Colonic mucosa (tissue), 4 donors: ENCODE results near the gene PYGO1. TPM values are rescaled to one million over a fixed set of nuclear protein-coding genes. Genes with fewer than 3 reads are reported as not detected.

Experiments
- DNase-seq: peaks from one replicate; pipeline ENCODE4 v3.0.0-alpha.2; 2020
- H3K27ac ChIP-seq: fragments of 200-600 bp; one replicate; pipeline ENCODE4 v1.8.0; 2021
- H3K27me3 ChIP-seq: fragments of 200-600 bp; one replicate; pipeline ENCODE4 v1.8.0; 2021
- H3K36me3 ChIP-seq: fragments of 200-600 bp; one replicate; pipeline ENCODE4 v1.8.0; 2021
- H3K4me1 ChIP-seq: fragments of 200-600 bp; one replicate; pipeline ENCODE4 v1.8.0; 2021; ENCODE audit warnings: mild to moderate bottlenecking
- H3K4me3 ChIP-seq: fragments of 200-600 bp; one replicate; pipeline ENCODE4 v1.8.0; 2021
- H3K9ac ChIP-seq, 2 donors: one replicate each; pipeline ENCODE4 v1.7.0; 2013; ENCODE audit warnings: control low read depth in 2 of 2, low read depth in 2 of 2, low read length in 2 of 2
- H3K9me3 ChIP-seq: fragments of 200-600 bp; one replicate; pipeline ENCODE4 v1.8.0; 2021
- intact Hi-C: fragments of 100-400 bp; cut with DNase I; formaldehyde crosslinking; loops from one replicate; pipeline ENCODE4 v1.14.1; 2022
- total RNA-seq, 2 donors: library from RNA; stranded (reverse); fragmentation: NEBNext Ultra II Directional in 1 of 2; extraction: Animal tissue kit (Norgen Biotek cat#: 25700) in 1 of 2; gene quantifications; one replicate each; pipeline ENCODE4 v1.2.1, GENCODE V29; 2021
- TF ChIP-seq, protein P1 (sequence below): fragments of 200-600 bp; IDR thresholded peaks from one replicate; pipeline ENCODE4 v1.8.0; 2022; ENCODE audit warnings: antibody characterized with exemption, mild to moderate bottlenecking
- donor health status: healthy.
- donor health status: DM: no; HTN: no; CAD: no.
- donor health status: DM: no; HTN: no; CAD: no.

PYGO1 gene
- total RNA-seq, 2 donors from 2014 or later: 0.30 to 2.3 TPM

DNA sequence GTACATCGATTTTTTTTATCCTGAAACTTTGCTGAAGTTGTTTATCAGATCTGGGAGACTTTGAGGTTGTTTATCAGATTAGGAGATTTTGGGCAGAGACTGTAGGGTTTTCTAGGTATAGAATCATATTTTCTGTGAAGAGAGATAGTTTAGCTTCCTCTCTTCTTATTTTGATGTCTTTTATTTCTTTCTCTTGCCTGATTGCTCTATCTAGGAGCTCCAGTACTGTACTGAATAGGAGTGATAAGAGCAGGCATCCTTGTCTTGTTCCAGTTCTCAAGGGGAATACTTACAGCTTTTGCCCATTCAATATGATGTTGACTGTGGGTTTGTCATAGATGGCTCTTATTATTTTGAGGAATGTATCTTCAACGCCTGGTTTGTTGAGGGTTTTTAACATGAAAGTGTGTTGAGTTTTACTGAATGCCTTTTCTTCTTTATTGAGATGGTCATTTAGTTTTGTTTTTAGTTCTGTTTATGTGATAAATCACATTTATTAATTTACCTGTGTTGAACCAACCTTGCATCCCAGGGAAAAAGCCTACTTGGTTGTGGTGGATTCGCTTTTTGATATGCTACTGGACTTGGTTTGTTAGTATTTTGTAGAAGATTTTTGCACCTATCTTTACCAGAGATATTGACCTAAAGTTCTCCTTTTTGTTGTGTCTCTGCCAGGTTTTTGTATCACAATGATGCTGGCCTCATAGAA lies 65.2 kb downstream of the PYGO1 start:
- TF ChIP-seq, protein P1, sequence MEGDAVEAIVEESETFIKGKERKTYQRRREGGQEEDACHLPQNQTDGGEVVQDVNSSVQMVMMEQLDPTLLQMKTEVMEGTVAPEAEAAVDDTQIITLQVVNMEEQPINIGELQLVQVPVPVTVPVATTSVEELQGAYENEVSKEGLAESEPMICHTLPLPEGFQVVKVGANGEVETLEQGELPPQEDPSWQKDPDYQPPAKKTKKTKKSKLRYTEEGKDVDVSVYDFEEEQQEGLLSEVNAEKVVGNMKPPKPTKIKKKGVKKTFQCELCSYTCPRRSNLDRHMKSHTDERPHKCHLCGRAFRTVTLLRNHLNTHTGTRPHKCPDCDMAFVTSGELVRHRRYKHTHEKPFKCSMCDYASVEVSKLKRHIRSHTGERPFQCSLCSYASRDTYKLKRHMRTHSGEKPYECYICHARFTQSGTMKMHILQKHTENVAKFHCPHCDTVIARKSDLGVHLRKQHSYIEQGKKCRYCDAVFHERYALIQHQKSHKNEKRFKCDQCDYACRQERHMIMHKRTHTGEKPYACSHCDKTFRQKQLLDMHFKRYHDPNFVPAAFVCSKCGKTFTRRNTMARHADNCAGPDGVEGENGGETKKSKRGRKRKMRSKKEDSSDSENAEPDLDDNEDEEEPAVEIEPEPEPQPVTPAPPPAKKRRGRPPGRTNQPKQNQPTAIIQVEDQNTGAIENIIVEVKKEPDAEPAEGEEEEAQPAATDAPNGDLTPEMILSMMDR: no peak
- no peak for DNase-seq
- H3K9me3 ChIP-seq: no peaks in the 10 kb centered on the region
- H3K4me3 ChIP-seq: no peak overlapping the region
- H3K27ac ChIP-seq: no peak overlapping the region
- no peaks in the 10 kb centered on the region for H3K27me3 ChIP-seq
- intact Hi-C loops: no loop called here
- no peaks in the 10 kb centered on the region for H3K36me3 ChIP-seq
- no peak overlapping the region for H3K9ac ChIP-seq
- no peaks in the 10 kb centered on the region for H3K4me1 ChIP-seq

DNA sequence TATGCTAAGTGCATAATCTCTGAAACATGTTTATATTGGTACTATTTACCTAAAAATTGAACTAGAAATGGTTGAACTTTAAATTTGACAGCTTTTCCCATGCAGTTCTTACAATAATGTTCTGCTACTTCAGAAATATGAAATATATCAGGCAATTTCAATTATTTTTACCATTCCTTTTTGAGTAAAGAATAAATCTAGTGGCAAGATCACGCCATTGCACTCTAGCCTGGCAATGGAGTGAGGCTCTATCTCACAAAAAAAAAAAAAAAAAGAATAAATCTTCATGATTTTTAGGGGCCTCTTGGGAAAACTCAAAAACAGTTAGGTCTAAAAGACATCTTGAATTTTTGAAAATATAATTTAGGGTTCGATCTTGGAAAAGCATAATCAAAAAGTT lies 69.5 kb downstream of the PYGO1 start:
- H3K4me3 ChIP-seq: no peak overlapping the region
- DNase-seq: no peak
- H3K27ac ChIP-seq: no peak overlapping the region
- H3K9ac ChIP-seq: no peak overlapping the region
- TF ChIP-seq, protein P1: no peak
- no peaks in the 10 kb centered on the region for H3K4me1 ChIP-seq
- H3K9me3 ChIP-seq: no peaks in the 10 kb centered on the region
- intact Hi-C loops: no loop called here
- H3K27me3 ChIP-seq: no peaks in the 10 kb centered on the region
- H3K36me3 ChIP-seq: no peaks in the 10 kb centered on the region

DNA sequence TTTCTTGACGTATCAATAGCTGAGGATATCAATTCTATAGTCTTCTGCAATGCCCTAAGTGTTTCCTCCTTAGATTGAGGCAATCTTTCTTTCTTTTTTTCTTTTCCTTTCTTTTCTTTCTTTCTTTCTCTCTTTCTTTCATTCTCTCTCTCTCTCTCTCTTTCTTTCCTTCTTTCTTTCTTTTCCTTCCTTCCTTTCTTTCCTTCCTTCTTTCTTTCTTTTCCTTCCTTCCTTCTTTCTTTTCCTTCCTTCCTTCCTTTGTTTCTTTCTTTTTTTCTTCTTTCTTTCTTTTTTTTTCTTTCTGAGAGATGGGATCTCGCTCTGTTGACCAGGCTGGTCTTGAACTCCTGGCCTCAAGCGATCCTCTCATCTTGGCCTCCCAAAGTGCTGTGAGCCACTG lies 70.1 kb downstream of the PYGO1 start:
- H3K4me1 ChIP-seq: no peaks in the 10 kb centered on the region
- no peak overlapping the region for H3K27ac ChIP-seq
- no peak for DNase-seq
- intact Hi-C loops: no loop called here
- TF ChIP-seq, protein P1: no peak
- no peaks in the 10 kb centered on the region for H3K9me3 ChIP-seq
- no peak overlapping the region for H3K4me3 ChIP-seq
- H3K36me3 ChIP-seq: no peaks in the 10 kb centered on the region
- H3K27me3 ChIP-seq: no peaks in the 10 kb centered on the region
- H3K9ac ChIP-seq: no peak overlapping the region

DNA sequence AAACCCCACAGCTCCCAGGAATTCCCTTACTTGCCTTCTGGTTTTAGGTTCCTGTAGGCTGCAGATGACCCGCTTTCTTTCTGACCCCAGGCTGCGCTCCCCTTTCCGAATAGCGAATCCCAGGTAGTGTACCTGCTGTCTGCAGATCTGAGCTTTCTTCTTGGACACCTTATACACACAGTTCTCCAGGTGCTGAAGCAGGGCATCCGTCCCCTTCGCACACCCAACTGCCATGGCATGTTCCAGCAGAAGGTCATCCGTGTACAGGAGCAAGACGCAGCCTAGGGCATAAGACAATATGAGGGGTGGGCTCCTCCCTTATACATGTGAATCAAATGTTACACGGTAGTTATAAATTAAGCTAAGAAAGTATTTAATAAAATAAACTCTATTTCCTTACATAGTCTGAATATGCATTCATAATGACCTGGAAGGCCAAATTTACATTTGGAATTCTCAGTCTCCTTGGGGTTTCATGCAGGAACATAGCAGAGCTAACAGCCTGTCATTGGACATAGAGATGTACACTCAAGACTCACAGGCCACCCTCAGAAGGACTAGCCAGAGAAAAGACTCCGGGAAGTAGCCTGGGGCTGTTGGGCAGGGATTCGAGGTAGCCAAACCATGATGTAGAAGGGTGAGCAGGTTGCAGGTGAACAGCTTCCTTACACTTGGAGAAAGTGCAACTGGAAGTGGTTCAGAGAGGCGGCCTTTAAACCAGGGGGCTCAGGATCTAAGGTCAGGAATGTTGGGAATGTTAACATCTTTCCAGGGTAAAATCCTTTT lies 72.0 kb downstream of the PYGO1 start:
- DNase-seq: no peak
- TF ChIP-seq, protein P1: no peak
- Histone ChIP-seq H3K27me3 (no peaks in the 10 kb centered on the region), H3K36me3 (no peaks in the 10 kb centered on the region), H3K9me3 (no peaks in the 10 kb centered on the region), H3K4me1 (no peaks in the 10 kb centered on the region), H3K4me3 (no peak overlapping the region), H3K9ac (no peak overlapping the region), H3K27ac (no peak overlapping the region)
- intact Hi-C loops: no loop called here

DNA sequence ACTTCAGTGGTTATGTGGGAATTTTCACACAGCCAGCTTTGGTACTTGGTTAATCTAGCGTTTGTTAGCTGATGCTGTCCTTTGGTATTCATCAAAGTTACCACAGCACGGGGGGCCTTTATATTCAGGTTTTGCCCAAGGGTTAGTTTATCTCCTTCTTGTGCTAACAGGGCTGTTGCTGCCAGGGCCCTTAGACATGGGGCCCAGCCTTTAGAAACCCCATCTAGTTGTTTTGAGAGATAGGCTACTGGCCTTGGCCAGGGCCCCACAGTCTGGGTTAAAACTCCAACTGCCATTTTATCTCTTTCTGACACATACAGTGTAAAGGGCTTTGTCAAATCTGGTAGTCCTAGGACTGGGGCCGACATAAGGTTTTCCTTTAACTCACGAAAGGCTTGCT lies 72.7 kb downstream of the PYGO1 start:
- no peak overlapping the region for H3K4me3 ChIP-seq
- no peaks in the 10 kb centered on the region for H3K4me1 ChIP-seq
- no peaks in the 10 kb centered on the region for H3K9me3 ChIP-seq
- no peak overlapping the region for H3K27ac ChIP-seq
- H3K27me3 ChIP-seq: no peaks in the 10 kb centered on the region
- no peaks in the 10 kb centered on the region for H3K36me3 ChIP-seq
- intact Hi-C loops: no loop called here
- DNase-seq: no peak
- H3K9ac ChIP-seq: no peak overlapping the region
- TF ChIP-seq, protein P1: no peak
